GM21528 (cell line): ENCODE results near the gene ENTPD2.
"Not testable (repeated sequence)": the region's sequence is repeated elsewhere in the genome, so short reads cannot be mapped to it uniquely, and the experiment has no call there.

Experiments used
- ATAC-seq: cut with Tn5 transposase; IDR thresholded peaks from one replicate; pipeline ENCODE4 v1.9.1; 2021; ENCODE audit warnings: mild to moderate bottlenecking, moderate library complexity; ENCODE audit not compliant: unreplicated experiment, low FRiP score

ENTPD2 gene

DNA sequence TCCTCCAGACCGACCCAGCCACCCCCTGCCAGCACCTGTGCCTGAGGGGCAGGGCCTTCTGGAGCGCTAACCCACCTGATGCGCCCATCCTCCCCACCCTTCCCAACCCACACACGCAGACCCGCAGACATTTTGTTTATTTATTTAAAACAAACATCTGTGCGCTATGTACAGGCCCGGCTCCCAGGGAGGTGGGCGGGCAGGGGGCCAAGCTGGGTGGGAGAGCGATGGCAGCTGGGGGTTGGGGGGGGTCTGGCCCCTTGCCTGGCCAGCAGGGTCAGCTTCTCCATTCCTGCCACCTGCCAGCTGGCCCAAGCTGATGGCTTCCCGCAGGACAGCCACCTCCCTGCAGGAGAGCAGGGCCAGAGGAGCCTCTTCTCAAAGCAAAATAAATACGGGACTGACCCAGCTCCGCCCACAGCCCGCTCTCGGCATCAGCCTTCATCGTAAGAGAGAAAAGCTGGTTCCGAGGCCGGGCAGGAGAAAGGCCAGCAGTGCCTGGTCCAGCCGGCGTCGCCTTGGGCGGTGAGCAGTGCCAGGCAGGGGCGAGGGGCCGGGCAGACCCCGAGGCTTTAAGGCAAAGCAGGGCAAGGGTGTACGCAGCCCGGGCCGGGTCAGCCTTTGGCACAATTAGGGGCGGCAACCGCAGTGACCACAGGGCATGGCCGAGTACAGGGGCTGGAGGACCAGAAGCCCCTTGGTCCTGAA is 46.6 kb downstream of the ENTPD2 start:
- ATAC-seq: no peak

DNA sequence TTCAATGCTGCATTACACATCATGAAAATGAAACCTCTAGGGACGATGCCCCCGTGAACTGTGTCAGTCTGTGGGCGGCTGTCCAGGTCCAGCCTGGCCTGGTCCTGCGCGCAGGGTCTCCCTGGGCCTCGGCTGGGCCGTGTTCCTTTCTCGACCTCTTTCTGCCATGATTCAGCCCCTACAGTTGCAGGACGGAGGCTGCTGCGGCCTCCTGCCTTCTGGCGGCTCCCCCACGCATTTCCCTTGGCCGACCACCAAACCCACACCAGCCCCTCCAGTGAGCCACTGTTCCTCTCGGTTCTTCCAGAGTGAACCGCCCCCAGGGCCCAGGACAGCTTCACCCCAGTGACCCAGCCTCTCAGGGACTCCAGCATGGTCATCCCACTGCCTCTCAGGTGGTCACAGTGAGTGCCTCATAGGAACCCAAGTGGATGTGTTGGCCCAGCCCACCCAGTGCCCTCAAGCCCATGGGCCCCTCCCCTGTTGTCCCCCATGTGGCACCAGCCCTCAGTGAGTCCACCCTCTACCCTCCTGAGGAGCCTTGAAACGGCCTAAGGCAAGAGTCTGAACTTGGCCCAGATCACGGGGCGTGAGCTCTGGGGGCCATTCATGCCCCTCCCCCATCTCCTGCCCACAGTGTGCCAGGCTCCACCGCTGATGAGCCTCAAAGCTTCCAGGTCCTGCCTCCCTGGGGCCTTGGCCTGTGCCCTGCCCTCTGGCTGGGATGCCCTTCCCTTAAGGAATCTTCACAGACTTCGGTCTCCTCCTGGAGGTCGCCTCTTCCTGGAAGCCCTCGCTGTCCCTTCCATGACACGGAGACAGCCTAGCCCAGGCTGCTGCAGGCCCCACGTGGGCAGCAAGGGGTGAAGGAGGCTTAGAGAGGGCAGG is 47.5 kb downstream of the ENTPD2 start:
- no peak for ATAC-seq

DNA sequence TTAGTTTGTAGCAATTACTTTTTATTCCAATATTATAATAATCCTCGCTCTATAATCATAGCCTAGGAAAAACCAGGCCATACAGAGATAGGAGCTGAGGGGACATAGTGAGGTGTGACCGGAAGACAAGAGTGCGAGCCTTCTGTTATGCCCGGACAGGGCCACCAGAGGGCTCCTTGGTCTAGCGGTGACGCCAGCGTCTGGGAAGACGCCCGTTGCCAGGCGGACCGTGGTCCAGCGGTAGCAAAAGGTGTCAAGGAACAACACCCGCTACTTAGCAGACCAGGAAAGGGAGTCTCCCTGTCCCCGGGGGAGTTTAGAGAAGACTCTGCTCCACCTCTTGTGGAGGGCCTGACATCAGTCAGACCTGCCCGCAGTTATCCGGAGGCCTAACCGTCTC is 49.6 kb downstream of the ENTPD2 start:
- not testable (repeated sequence) for ATAC-seq

DNA sequence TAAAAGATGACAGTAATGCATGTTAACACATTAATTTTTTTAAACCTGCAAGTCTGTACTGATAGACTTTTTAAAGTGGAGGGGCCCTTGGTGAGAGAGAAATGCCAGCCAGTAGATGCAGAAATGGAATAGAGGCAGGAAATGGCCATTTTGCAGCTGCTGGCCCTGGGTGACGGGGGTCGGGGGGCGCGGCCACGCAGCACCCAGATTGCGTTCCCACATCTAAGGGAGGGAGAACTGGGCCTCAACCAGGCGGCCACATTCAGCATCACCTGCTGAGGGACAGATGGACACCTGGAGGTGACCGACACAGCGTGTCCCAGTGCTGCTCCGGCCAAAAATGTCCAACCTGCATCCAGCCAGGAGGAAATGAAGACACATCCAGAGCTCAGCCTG is 51.2 kb downstream of the ENTPD2 start:
- no peak for ATAC-seq

DNA sequence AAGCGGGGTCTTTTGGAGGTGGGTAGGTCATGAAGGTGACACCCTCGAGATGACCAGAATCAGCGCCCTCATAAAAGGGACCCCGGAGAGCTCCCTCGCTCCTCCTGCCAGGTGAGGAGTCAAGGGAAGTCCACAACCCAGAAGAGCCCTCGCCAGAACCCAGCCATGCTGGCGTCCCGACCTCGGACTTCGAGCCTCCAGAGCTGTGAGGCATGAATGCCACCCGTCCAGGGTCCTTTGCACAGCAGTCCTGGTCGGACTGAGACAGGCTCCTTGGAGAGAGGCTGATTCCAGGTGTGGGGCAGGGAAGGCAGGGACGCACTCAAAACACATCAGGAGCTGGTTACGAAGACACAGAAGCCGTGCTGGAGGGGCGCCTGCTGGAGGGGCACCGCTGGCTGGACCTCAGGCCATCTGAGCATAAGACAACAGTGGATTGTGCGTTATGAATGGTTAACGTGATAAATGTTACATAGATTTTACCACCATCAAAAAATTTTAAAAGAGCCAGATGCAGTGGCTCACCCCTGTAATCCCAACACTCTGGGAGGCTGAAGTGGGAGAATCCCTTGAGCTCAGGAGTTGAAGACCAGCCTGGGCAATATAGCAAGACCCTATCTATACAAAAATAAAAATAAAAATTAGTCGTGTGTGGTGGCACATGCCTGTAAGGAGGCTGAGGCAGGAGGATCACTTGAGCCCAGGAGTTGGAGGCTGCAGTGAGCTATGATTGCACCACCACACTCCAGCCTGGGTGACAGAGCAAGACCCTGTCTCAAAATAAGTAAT is 51.8 kb downstream of the ENTPD2 start:
- ATAC-seq: no peak

DNA sequence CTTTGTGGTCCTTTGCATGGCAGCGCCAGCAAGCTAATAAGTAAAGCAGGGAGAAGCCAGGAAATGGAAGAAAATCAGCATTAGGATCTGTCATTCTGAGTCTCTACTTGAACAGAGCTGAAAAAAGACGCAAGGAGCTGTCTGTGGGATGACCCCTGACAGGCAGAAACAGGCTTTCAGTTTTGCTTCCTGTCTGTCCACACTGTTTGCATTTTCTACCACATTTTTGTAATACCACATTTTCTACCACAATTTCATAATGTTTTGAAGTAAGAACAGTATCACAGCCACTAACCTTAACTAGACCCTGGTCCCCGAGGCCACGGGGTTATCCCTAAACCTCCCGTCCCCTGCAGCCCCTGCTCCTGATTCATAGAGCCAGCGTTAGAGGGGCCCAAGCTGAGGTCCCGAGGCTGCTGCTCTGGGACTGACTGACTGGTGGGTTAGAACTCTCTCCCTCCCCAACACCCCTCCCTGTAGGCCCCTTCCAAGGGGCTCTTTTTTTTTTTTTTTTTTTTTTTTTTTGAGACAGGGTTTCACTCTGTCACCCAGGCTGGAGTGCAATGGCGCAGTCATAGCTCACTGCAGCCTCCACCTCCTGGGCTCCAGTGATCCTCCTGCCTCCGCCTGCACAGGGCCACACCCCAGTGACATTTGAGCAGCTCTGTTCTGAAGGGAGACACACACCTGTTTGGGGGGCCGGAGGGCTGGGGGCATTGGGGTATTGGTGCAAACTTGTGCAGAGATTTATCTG is 53.5 kb downstream of the ENTPD2 start:
- ATAC-seq: peak; percentile 60
